NCI-H2196 treated with DMSO at 0.1 percent for 48 hours (cell line): Measurements from ENCODE around the gene FHIP1A.

ENCODE experiments used
- DNase-seq: peaks from one replicate; lab custom pipeline; 2025; ENCODE audit not compliant: unreplicated experiment; lab: John Stamatoyannopoulos, UW

The FHIP1A gene

GRCh38 chr4:151417766-151418376, 8.9 kb downstream of the FHIP1A start:
- no peak for DNase-seq

GRCh38 chr4:151418385-151418784, 9.4 kb downstream of the FHIP1A start:
- DNase-seq = no peak

DNA sequence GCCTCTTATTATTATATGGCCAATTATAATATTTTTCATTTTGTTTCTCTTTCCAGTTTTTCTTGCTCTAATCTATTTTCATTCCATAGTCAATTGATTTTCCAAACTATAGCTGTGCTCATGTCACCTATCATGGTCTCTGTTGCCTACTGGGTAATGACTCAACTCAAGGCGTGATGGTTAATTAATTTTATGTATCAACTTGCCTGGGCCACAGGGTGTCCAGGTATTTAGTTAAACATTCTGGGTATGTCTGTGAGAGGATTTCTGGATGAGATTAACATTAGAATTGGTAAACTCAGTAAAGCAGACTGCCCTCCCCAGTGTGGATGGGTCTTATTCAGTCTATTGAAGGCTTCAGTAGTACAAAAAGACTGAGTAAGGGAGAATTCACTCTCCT, 9.9 kb downstream of the FHIP1A start:
- no peak for DNase-seq

GRCh38 chr4:151420250-151420807, 11.4 kb downstream of the FHIP1A start:
- no peak for DNase-seq

- DNase-seq = no peak
Observed at GRCh38 chr4:151422854-151423253, 13.9 kb downstream of the FHIP1A start.

DNA sequence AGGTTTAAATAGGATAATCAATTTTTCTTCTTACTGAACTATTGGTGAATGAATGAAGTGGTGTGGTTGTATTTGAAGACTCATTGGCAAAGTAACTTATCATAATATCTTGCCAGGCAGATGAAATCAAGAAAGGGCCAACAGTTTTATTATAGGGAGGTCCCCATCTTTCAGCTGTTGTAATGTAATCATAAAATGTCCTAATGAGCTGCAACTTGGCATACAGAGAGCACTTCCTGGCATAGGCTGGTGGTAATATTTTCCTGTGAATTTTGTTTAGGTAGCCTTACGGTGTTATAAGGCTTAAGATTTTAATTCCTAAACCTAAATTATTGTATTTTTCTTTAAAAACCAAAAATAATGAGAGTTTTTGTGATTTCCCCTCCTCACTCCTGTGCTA, 17.5 kb downstream of the FHIP1A start:
- no peak for DNase-seq

DNA sequence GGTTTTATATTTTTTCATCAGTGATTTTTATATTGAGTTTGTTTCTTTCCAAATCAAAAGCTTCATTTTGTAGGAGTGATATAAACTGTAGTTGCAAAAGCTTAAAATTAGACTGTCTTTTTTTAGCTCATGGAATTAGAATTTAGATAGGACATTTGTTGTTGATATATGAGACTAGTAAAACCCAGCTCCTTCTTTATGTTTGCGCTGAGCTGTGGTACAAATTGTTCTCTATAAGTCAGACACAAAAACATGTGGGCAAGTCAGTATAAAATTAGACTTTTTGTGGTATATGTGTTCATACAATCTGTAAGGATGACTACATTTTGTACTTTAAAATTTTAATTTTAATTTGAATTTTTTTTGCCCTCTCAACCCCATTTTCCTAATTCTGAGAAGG, 18.3 kb downstream of the FHIP1A start:
- DNase-seq = no peak

DNA sequence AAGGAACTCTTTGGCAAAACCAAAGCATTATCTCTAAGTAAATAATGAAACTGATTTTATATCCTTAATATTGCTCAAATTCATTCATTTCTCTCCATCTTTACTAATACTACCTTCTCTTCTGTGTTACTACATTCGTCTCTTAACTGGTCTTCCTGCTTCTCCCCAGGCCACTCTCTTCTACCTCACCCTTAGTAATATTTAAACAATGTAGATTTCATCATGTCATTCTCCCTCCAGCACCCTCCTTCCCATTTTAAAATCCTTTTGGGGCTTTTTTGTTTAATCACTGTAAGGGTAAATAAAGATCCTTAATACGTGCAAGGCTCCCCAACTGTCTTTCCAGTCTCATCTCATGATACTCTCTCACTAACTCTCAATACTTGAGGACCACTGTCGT, 19.4 kb downstream of the FHIP1A start:
- DNase-seq = no peak

DNA sequence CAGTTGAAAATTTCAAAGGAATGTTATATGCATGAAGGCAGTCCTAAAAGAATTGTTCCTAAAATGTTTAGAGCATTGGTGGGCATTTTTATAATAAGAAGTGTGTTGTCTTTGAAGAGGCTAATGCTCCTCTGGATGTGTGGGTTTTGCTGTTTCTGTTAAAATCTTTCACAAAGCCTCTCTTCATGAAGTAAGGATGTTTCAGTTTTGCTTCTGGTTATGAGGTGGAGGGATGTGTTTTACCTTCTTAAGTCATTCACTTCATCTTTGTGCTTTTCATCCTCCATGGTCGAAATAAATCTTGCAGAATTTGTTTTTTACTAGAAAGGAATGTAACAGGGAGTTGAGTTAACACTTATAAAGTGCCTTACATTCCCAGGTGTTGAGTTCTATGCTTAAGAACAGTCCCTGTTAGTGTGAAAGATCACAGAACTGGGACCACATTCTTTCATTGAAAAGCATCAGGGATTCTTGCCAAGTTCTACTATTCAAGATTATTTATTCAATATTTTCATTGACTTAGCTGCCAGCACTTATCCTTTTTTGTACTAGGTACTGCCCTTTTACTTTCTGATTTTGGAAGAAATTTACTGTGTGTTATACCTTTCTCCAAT, 21.1 kb downstream of the FHIP1A start:
- no peak for DNase-seq

- peak; percentile 4 for DNase-seq
Observed at GRCh38 chr4:151430740-151431457, 21.9 kb downstream of the FHIP1A start.

GRCh38 chr4:151431728-151432127, 22.8 kb downstream of the FHIP1A start:
- no peak for DNase-seq

- no peak for DNase-seq
Observed at GRCh38 chr4:151432654-151433053, 23.7 kb downstream of the FHIP1A start.

DNA sequence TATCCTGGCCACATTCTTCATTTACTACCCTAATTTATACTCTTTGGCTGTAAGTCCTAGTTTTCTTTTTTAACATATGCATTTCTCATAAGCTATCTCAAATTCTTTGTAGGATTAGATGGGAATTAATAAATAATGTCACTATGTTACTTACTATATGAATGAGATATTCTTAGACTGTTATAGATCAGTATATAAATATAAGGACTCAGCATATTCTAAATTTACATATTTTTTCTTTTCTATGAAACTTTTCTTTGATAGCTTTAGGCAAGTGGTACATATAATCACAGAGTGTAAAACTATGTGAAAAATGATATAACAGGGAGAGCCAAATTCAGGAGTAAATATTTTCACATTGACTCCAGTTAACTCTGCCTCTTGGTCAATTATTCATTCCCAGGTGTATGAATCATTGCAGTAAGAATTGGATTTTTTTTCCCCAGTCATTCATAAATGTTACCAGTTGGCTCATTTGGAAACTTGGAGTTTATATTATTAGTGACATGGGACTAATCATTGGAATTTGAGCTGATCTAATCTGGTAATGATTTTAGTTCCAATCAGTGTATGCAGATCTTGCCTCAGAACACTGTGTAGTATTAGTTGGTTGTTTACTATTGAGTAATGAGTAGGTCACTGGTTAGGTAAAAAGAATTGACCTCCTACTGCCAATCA, 25.3 kb downstream of the FHIP1A start:
- DNase-seq = no peak

DNA sequence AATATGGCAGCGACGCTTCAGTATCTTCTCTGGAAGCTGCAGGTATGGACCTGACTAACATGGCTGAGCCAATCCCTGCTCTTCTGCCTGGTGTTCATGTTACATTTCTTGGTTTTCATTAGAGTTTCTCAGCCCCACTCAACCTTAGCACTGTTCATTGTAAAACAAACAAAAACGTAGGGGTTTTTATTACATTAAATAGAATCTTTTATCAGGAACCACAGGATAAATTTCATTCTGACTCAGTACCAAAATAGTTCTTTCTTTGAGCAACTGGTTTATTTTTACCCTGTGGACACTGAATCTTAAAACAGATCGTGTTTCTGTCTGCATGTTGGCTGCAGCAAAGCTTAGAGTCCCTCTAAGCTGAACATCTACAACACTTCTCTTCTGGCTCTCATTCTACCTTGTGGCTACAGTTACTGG, 27.1 kb downstream of the FHIP1A start:
- DNase-seq = peak; percentile 30

- no peak for DNase-seq
Observed at GRCh38 chr4:151437505-151437904, 28.5 kb downstream of the FHIP1A start.

DNA sequence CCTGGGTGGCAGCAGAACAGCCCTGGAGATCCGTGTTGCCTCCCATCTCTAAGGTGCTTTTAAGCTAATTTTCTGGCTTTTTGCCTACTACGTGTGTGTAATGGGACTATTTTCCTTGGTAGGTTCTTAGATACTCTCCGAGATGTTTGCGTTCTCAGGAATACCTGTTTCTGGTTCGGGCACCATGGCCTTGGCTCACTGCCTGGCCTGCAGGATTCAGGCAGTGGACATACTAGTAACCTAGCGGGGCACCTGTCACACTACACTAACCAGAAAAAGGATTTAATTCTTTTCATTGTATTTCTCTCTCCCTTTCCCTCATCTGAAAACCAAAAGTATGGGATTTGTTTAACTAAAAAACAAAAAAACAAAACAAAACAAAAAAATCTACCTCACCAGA, 29.2 kb downstream of the FHIP1A start:
- no peak for DNase-seq

DNA sequence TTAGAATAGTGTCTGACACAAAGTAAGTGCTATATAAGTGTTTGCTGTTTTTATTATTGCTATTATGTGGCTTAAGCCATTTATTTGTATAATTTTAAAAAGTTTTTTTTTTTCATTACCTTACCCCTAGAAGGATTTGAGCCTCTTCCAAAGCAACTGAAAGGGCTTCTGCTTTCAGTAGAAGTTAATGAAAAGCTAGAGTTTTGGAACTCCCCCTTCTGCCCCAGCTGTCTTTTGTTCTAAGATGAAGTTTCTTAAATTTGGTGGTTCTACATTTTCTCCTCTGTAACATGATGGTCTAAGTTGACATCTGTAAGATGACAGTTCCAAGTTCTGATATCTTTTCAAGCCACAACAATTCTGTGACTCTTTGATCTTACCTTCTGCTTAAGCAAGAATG, 30.3 kb downstream of the FHIP1A start:
- no peak for DNase-seq

DNA sequence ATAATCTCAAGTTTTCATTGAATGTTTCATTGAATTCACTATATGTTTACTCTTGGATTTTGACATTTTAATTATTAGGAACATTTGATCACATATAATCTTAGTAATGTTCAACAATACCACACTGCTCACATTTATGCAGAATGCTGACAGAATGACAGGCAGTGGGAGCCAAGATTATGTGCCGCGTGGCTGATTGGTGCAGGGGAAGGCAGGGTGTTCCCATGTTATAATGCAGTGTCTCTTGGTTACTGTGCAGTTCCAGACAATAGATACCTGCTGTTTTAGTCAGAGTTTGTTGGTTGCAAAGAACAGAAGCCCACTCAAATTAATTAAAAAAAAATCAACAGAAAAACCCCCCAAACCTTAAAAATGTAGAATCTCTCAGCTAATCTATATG, 33.0 kb downstream of the FHIP1A start:
- no peak for DNase-seq

- no peak for DNase-seq
Observed at GRCh38 chr4:151443247-151443646, 34.3 kb downstream of the FHIP1A start.

- DNase-seq = no peak
Observed at GRCh38 chr4:151443752-151444151, 34.8 kb downstream of the FHIP1A start.

DNA sequence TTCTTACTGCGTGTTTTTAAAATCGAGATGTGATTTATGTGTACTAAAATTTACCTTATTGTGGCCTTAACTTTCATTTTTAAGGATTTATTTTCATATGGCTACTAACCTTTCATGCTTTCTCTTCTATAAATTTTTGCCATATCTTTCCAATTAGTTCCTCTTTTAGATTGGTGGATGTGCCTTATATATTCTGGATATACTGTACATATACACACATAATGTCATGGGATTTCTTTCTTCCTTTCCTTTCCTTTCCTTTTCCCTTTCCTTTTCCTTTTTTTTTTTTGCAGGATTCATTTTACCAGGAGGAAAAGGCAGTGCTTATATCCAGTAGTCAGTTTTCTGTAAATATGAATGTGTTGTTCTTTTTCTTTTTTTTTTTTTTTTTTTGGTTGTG, 37.2 kb downstream of the FHIP1A start:
- DNase-seq = no peak

DNA sequence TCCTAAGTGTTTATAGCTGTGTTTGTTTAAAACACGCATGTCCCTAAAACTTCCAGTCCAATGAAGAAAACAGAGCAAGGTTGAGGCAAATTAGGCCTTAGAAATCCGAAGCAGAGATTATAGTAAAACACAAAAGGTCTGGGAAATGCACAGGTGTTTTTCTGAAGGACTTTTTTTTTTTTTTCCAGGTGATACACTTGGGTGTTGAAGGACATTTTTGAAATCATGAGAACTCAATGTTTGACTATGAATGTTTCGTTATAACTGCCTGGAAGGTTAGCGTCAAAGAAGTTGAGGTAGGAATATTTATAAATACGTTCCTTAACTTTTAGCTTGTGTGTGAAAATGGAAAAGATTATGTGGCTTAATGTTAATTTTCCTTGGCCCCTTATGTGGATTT, 45.5 kb downstream of the FHIP1A start:
- no peak for DNase-seq
